T-cell (primary cell): ENCODE data around the gene COQ3. TPM values are rescaled to one million over a fixed set of nuclear protein-coding genes. Genes with fewer than 3 reads are reported as not detected.
A peak's percentile ranks its signal among the peaks of the same experiment; 100 is the strongest.

Experiments
- ATAC-seq, 4 experiments: fragments of 200-7000 bp in 3 of 4; fragments of 150-1000 bp in 1 of 4; cut with Tn5 transposase; replicated peaks in 1 of 4; 1 replicate in 3 of 4; 2 replicates in 1 of 4; pipeline ENCODE4 v1.10.0; 2021; ENCODE audit warnings: moderate library complexity in 3 of 4, mild to moderate bottlenecking in 2 of 4, moderate number of reproducible peaks in 1 of 4
- CTCF ChIA-PET, 2 donors: fragments of 300-600 bp; sonication (Branson Sonifier 250); formaldehyde crosslinking; loops; one replicate each; lab custom pipeline; 2022; ENCODE audit warnings: antibody characterized with exemption in 2 of 2; lab: Charles Lee
- POLR2A ChIA-PET, 2 donors: fragments of 300-600 bp; sonication (Branson Sonifier 250); formaldehyde crosslinking; loops; one replicate each; lab custom pipeline; 2022; ENCODE audit warnings: antibody characterized with exemption in 2 of 2; lab: Charles Lee
- DNase-seq, 35 experiments: peaks; one replicate each; pipeline versions ENCODE4 v3.0.0 to v3.0.0-alpha.2; 2013 to 2023
- H3K27ac ChIP-seq: one replicate; pipeline ENCODE4 v1.5.1; 2013; ENCODE audit warnings: low read length
- H3K27me3 ChIP-seq, 2 experiments: replicated peaks in 1 of 2; 1 replicate in 1 of 2; 2 replicates in 1 of 2; pipeline versions ENCODE4 v1.6.1 to v1.7.0; 2013; ENCODE audit warnings: low read length in 1 of 2, mixed read lengths in 1 of 2; ENCODE audit not compliant: control insufficient read depth in 2 of 2, insufficient read depth in 2 of 2; ENCODE audit errors: extremely low read depth in 1 of 2
- H3K36me3 ChIP-seq, 2 donors: 1 replicate in 1 of 2; 2 replicates in 1 of 2; pipeline versions ENCODE4 v1.6.1 to v1.7.0; 2013; ENCODE audit warnings: low read length in 1 of 2; ENCODE audit not compliant: control insufficient read depth in 2 of 2, insufficient read depth in 1 of 2; ENCODE audit errors: extremely low read depth in 1 of 2
- H3K4me1 ChIP-seq, 2 experiments: 1 replicate in 1 of 2; 2 replicates in 1 of 2; pipeline versions ENCODE4 v1.6.1 to v1.7.0; 2013; ENCODE audit warnings: low read length in 2 of 2, mixed read lengths in 1 of 2; ENCODE audit not compliant: insufficient read depth in 2 of 2, control insufficient read depth in 1 of 2; ENCODE audit errors: extremely low read depth in 1 of 2
- H3K4me3 ChIP-seq, 2 donors: 1 replicate in 1 of 2; 2 replicates in 1 of 2; pipeline versions ENCODE4 v1.5.1 to v1.7.0; 2013; ENCODE audit warnings: mild to moderate bottlenecking in 2 of 2, low read length in 1 of 2, moderate library complexity in 1 of 2; ENCODE audit not compliant: control insufficient read depth in 1 of 2; ENCODE audit errors: extremely low read depth in 1 of 2
- H3K9me3 ChIP-seq: 2 replicates; pipeline ENCODE4 v1.7.0; 2013
- H3K27ac Mint-ChIP-seq, 2 donors: one replicate each; pipeline ENCODE4 v1.8.0; 2020 to 2021; ENCODE audit warnings: mild to moderate bottlenecking in 2 of 2, mixed read lengths in 2 of 2
- H3K27me3 Mint-ChIP-seq, 2 donors: one replicate each; pipeline ENCODE4 v1.8.0; 2021 to 2022; ENCODE audit warnings: mixed read lengths in 2 of 2
- H3K36me3 Mint-ChIP-seq: one replicate; pipeline ENCODE4 v1.8.0; 2021; ENCODE audit warnings: mixed read lengths
- H3K4me1 Mint-ChIP-seq, 3 donors: one replicate each; pipeline ENCODE4 v1.8.0; 2020 to 2022; ENCODE audit warnings: mixed read lengths in 3 of 3, mild to moderate bottlenecking in 1 of 3
- H3K4me3 Mint-ChIP-seq, 3 donors: one replicate each; pipeline ENCODE4 v1.8.0; 2020 to 2022; ENCODE audit warnings: mild to moderate bottlenecking in 3 of 3, mixed read lengths in 3 of 3, moderate library complexity in 3 of 3
- H3K9me3 Mint-ChIP-seq, 3 donors: one replicate each; pipeline ENCODE4 v1.8.0; 2020 to 2022; ENCODE audit warnings: mixed read lengths in 3 of 3
- WGBS: methylation state at CpG from one replicate; pipeline ENCODE4 v1.1.5; 2013; ENCODE audit warnings: missing lambda C conversion rate; ENCODE audit not compliant: insufficient coverage; 5-methylcytosine and 5-hydroxymethylcytosine counted together
- total RNA-seq, 35 experiments: library from RNA in 6 of 35; stranded (reverse) in 6 of 35; fragments of 120-200 nt in 1 of 35; gene quantifications; one replicate each; pipeline versions ENCODE4 v1.2.1 to v1.2.4 and lab custom pipeline; 2013 to 2026

COQ3 gene
- total RNA-seq, 5 donors from 2014 or later (not counting 1 experiment from before 2014, with no cell fraction given): 2.0 to 5.0 (median 2.9) TPM

DNA sequence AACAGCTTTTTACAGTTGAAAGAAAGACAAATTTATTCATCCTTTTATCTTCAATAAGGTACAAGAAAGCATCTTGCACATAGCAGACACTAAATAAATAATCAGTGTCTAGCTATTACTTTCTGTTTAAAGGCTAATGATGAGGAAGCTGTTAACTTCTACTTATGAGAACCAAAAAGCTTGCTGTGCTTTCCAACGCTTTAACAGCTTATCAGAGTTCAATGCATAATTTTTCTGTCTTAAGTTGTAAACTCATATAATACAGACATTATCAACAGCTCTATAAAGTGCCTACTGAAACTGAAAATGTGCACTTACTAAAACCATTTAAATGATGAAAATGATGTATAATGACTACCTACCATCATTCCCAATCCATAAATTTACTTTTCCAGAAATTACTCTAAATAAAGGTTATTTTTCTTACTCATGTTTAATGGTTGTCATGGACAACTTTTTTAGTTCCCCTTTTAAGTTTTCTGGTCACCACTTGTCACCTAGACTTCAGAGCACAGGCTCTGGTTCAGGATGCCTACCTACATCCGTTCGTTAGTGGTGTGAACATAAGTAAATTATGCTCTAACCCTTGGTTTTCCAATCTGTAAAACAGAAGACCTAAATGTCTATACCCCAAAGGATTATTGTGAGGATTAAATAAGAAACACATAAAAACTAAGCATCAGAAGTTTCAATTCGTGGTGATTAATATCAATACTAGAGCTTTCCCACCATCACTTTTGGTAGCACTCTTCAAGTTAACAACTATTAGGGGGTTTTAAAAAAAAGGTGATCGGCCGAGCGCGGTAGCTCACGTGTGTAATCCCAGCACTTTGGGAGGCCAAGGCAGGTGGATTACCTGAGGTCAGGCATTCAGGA lies 23.1 kb upstream of the COQ3 start:
- Mint-ChIP-seq H3K27ac (no peak overlapping the region), H3K9me3 (no peaks in the 10 kb centered on the region), H3K4me3 (peak overlapping the region; percentile 13 to 51 (median 49)), H3K4me1 (peaks cover 72 to 78% (median 76%) of the 10 kb centered on the region in 3 donors), H3K27me3 (no peaks in the 10 kb centered on the region), H3K36me3 (peaks cover 30% of the 10 kb centered on the region)
- Histone ChIP-seq H3K4me3 (no peak overlapping the region), H3K27me3 (no peaks in the 10 kb centered on the region), H3K36me3 (peaks cover 4 to 22% of the 10 kb centered on the region in 2 donors), H3K27ac (no peak overlapping the region), H3K4me1 (peaks cover 14 to 20% of the 10 kb centered on the region in 2 experiments), H3K9me3 (no peaks in the 10 kb centered on the region)
- ChIA-PET CTCF (interaction anchor here in 1 of 2 donors (1.0 kb wide), 1 partner anchor 23 kb away, joined by 3 read pairs; the partner anchor contains the start of gene COQ3), POLR2A (interaction anchor here in 1 of 2 donors (0.7 to 1.8 kb wide), 2 partner anchors 15 to 149 kb away, joined by 3 to 5 read pairs; no protein-coding TSS in a partner anchor)
- ATAC-seq (peak in 2 of 4 experiments; percentile 48 to 58), DNase-seq (no peak)
- no CpG with 5 or more reads among the region's 9 CpGs for WGBS

DNA sequence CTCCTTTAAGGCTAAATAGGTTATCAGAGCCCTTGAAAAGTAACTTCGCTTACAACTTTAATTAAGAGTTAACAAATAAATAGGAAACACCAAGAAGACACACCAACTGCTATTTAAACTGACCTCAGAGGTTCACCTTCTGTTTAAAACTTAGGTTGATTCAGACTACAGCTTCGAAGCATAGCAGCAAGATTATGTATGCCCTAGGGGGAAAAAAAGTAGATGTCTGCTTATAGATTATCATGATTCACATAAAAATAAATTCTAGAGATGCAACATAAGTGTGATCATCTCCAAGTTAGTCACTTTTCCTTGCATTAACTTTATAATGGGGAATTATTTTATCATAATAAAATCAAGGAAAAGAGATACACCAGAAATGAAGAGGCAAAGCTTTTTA lies 22.2 kb upstream of the COQ3 start:
- Histone ChIP-seq H3K4me1 (peaks cover 7 to 16% of the 10 kb centered on the region in 2 experiments), H3K9me3 (no peaks in the 10 kb centered on the region), H3K36me3 (peaks cover 0 to 26% of the 10 kb centered on the region in 2 donors), H3K27ac (no peak overlapping the region), H3K4me3 (no peak overlapping the region), H3K27me3 (no peaks in the 10 kb centered on the region)
- no CpG with 5 or more reads among the region's 2 CpGs for WGBS
- H3K27me3 Mint-ChIP-seq: no peaks in the 10 kb centered on the region
- H3K4me1 Mint-ChIP-seq: peaks cover 69 to 76% (median 74%) of the 10 kb centered on the region in 3 donors
- H3K27ac Mint-ChIP-seq: no peak overlapping the region
- H3K4me3 Mint-ChIP-seq: peak overlapping the region in 1 of 3 donors; percentile 15
- H3K36me3 Mint-ChIP-seq: peaks cover 27% of the 10 kb centered on the region
- ATAC-seq (no peak), DNase-seq (no peak)
- POLR2A ChIA-PET: interaction anchor here in 1 of 2 donors (1.8 kb wide), 1 partner anchor 14 kb away, joined by 5 read pairs; no protein-coding TSS in a partner anchor
- CTCF ChIA-PET: no interaction called here
- no peaks in the 10 kb centered on the region for H3K9me3 Mint-ChIP-seq

DNA sequence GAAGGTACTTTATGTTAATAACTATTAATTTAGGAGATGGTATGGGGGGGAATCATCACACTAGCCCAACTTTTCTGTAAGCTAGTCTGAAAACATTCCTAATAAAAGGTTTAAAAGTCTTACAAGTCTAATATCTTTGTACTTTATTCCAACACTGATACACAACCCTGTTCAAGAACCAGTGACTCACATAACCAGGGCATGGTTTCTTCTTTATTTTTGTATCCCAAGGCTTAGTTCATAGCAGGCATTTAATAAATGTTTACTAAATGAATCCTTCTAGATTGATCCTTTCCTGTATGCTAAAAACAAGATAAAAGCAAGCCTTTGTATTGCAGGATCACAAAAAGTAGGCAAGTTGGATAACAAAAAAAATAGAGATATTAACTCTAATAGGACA lies 21.5 kb upstream of the COQ3 start:
- Mint-ChIP-seq H3K36me3 (peaks cover 27% of the 10 kb centered on the region), H3K27me3 (no peaks in the 10 kb centered on the region), H3K9me3 (no peaks in the 10 kb centered on the region), H3K4me3 (no peak overlapping the region), H3K4me1 (peaks cover 67 to 71% (median 71%) of the 10 kb centered on the region in 3 donors), H3K27ac (no peak overlapping the region)
- H3K4me3 ChIP-seq: no peak overlapping the region
- peaks cover 6 to 16% of the 10 kb centered on the region in 2 experiments for H3K4me1 ChIP-seq
- ATAC-seq: no peak
- H3K9me3 ChIP-seq: no peaks in the 10 kb centered on the region
- POLR2A ChIA-PET: interaction anchor here (1.0 to 1.4 kb wide), 2 partner anchors 9 to 12 kb away, joined by 4 to 7 read pairs; partner anchors contain the start of gene PNISR (in 1 of the 2)
- no peaks in the 10 kb centered on the region for H3K27me3 ChIP-seq
- no peak overlapping the region for H3K27ac ChIP-seq
- DNase-seq: no peak
- peaks cover 0 to 34% of the 10 kb centered on the region in 2 donors for H3K36me3 ChIP-seq
- CTCF ChIA-PET: no interaction called here

DNA sequence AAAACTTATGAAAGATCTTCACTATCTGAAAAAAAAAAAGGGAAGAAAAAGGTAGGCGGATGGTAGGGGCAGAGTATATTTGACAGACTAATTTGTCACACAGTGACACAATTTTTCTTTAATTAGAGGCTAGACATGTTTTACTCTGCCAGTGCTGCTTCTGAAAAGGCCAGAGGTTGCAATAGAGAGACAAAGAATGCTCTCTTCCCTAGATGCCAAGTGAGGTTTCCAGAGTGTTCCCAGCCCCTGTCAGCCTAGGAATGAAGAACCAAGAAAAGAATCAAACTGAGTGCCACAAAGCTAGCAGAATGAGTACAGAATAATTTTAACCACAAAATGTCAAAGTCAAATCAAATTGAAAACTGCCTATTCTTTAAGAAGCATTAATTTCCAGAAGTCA lies 18.1 kb upstream of the COQ3 start:
- Histone ChIP-seq H3K27ac (no peak overlapping the region), H3K27me3 (no peaks in the 10 kb centered on the region), H3K4me1 (peaks cover 0 to 2% of the 10 kb centered on the region in 2 experiments), H3K36me3 (peaks cover 5 to 62% of the 10 kb centered on the region in 2 donors), H3K4me3 (no peak overlapping the region), H3K9me3 (no peaks in the 10 kb centered on the region)
- ATAC-seq (no peak), DNase-seq (no peak)
- Mint-ChIP-seq H3K27ac (no peak overlapping the region), H3K9me3 (no peaks in the 10 kb centered on the region), H3K4me1 (peaks cover 47 to 49% (median 49%) of the 10 kb centered on the region in 3 donors), H3K4me3 (no peak overlapping the region), H3K27me3 (no peaks in the 10 kb centered on the region), H3K36me3 (peaks cover 39% of the 10 kb centered on the region)
- CTCF ChIA-PET: no interaction called here
- POLR2A ChIA-PET: interaction anchor here in 1 of 2 donors (1.0 kb wide), 1 partner anchor 10 kb away, joined by 6 read pairs; no protein-coding TSS in a partner anchor
- no CpG with 5 or more reads among the region's 1 CpG for WGBS

DNA sequence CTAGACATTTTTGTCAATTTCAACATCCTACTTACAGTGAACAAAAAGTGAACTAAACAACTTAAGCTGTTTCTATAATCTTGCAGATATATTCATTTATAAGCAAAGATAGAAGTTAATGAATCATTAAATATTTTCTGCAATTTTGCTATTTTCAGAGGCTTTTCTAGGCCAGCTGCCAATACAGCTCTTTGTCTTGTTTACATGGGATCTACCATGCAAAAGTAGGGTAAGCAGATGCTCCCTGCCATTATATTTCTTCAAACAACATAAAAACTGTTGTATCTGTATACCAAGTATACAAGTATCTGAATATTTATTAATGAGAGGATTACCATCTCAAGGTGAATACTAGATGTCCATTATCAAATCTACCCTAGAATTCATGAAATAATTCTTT lies 15.7 kb upstream of the COQ3 start:
- Mint-ChIP-seq H3K9me3 (no peaks in the 10 kb centered on the region), H3K27ac (no peak overlapping the region), H3K27me3 (no peaks in the 10 kb centered on the region), H3K4me3 (no peak overlapping the region), H3K36me3 (peaks cover 51% of the 10 kb centered on the region), H3K4me1 (peaks cover 31 to 36% (median 31%) of the 10 kb centered on the region in 3 donors)
- ATAC-seq (no peak), DNase-seq (no peak)
- Histone ChIP-seq H3K27ac (no peak overlapping the region), H3K4me1 (no peaks in the 10 kb centered on the region), H3K9me3 (no peaks in the 10 kb centered on the region), H3K4me3 (no peak overlapping the region), H3K36me3 (peaks cover 10 to 81% of the 10 kb centered on the region in 2 donors), H3K27me3 (no peaks in the 10 kb centered on the region)
- ChIA-PET CTCF (interaction anchor here (0.6 to 1.3 kb wide), 3 partner anchors 16 to 458 kb away, joined by 3 to 5 read pairs (median 3); no protein-coding TSS in a partner anchor), POLR2A (interaction anchor here in 1 of 2 donors (0.6 to 1.5 kb wide), 3 partner anchors 15 to 27 kb away, joined by 4 to 8 read pairs (median 5); partner anchors contain the start of genes COQ3 and PNISR)

DNA sequence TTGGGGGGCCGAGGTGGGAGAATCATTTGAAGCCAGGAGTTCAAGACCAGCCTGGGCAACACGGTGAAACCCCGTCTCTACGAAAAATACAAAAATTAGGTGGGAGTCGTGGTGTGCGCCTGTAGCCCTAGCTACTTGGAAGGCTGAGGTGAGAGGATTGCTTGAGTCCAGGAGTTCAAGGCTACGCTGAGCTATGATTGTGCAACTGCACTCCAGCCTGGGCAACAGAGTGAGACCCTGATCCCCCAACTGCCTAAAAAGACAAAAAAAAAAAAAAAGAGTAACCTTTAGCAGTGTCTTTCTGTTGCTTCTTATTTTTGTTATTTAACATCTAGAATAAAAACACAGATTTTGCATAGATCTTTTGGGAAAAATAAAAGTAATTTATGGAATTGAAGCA lies 13.1 kb upstream of the COQ3 start:
- Histone ChIP-seq H3K9me3 (no peaks in the 10 kb centered on the region), H3K27me3 (no peaks in the 10 kb centered on the region), H3K36me3 (peaks cover 14 to 92% of the 10 kb centered on the region in 2 donors), H3K27ac (no peak overlapping the region), H3K4me1 (no peaks in the 10 kb centered on the region), H3K4me3 (no peak overlapping the region)
- Mint-ChIP-seq H3K27ac (no peak overlapping the region), H3K4me1 (peaks cover 11 to 14% (median 11%) of the 10 kb centered on the region in 3 donors), H3K36me3 (peaks cover 53% of the 10 kb centered on the region), H3K9me3 (no peaks in the 10 kb centered on the region), H3K4me3 (no peak overlapping the region), H3K27me3 (no peaks in the 10 kb centered on the region)
- ChIA-PET CTCF (no interaction called here), POLR2A (interaction anchor here in 1 of 2 donors (0.6 kb wide), 1 partner anchor 12 kb away, joined by 5 read pairs; no protein-coding TSS in a partner anchor)
- WGBS: 75% methylated on average over 4 of the region's 7 CpGs
- ATAC-seq (no peak), DNase-seq (no peak)
